Measurements from ENCODE around the gene GPR160. TPM values are rescaled to one million over a fixed set of nuclear protein-coding genes. Genes with fewer than 3 reads are reported as not detected.

Gene GPR160
- total and polyA plus RNA-seq, 12 donors = 0.22 to 1.9 (median 0.83) TPM

- H3K9me3 ChIP-seq = no peaks in the 10 kb centered on the region
- DNase-seq (no peak), ATAC-seq (no peak)
- peaks cover 0 to 100% (median 74%) of the 10 kb centered on the region in 9 donors for H3K36me3 ChIP-seq
- TF ChIP-seq, protein P1, sequence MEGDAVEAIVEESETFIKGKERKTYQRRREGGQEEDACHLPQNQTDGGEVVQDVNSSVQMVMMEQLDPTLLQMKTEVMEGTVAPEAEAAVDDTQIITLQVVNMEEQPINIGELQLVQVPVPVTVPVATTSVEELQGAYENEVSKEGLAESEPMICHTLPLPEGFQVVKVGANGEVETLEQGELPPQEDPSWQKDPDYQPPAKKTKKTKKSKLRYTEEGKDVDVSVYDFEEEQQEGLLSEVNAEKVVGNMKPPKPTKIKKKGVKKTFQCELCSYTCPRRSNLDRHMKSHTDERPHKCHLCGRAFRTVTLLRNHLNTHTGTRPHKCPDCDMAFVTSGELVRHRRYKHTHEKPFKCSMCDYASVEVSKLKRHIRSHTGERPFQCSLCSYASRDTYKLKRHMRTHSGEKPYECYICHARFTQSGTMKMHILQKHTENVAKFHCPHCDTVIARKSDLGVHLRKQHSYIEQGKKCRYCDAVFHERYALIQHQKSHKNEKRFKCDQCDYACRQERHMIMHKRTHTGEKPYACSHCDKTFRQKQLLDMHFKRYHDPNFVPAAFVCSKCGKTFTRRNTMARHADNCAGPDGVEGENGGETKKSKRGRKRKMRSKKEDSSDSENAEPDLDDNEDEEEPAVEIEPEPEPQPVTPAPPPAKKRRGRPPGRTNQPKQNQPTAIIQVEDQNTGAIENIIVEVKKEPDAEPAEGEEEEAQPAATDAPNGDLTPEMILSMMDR (IDR thresholded peaks at IDR 0.05) = peak in 1 of 9 donors; percentile 8
- no peak overlapping the region for H3K4me3 ChIP-seq
- H3K27ac ChIP-seq = no peak overlapping the region
- intact Hi-C loops (cut with DNase I) = no loop called here
- no peaks in the 10 kb centered on the region for H3K4me1 ChIP-seq
- H3K27me3 ChIP-seq = no peaks in the 10 kb centered on the region
Measured at GRCh38 chr3:170117134-170117533, 79.3 kb downstream of the GPR160 start.

- Histone ChIP-seq H3K27ac (no peak overlapping the region), H3K27me3 (no peaks in the 10 kb centered on the region), H3K36me3 (peaks cover 0 to 91% (median 32%) of the 10 kb centered on the region in 9 donors), H3K4me1 (peaks cover 0 to 8% (median 0%) of the 10 kb centered on the region in 9 donors), H3K9me3 (peaks cover 0 to 12% (median 3%) of the 10 kb centered on the region in 11 donors), H3K4me3 (no peak overlapping the region)
- intact Hi-C loops (cut with DNase I) = no loop called here
- DNase-seq (no peak), ATAC-seq (no peak)
- 88% methylated on average over 4 of the region's 4 CpGs for WGBS, 2 donors
- TF ChIP-seq, protein P1 (IDR thresholded peaks at IDR 0.05) = no peak
Measured at GRCh38 chr3:170128259-170128976, 90.6 kb downstream of the GPR160 start.

DNA sequence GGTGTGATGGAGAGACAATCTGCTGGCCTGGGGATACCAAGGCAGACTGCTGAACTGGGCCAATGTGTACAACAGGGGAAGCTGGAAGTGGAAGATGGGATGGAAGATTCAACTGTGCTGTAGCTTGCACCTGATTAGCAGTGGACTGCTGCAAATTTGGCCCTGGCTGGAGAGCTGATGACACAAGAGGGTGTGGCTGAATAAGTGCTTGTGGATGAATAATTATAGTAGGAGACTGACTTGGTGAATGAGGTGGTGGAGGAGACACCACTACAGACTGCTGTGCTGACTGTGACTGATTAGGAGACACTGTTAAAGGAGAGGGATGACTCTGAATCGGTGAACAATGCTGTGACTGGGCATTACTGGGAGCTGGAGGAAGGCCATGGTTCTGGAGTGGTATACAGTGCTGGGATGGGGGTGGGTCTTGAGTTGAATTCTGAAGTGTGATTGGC, 91.2 kb downstream of the GPR160 start:
- Histone ChIP-seq H3K4me1 (peaks cover 0 to 8% (median 0%) of the 10 kb centered on the region in 9 donors), H3K36me3 (peaks cover 0 to 91% (median 33%) of the 10 kb centered on the region in 9 donors), H3K27me3 (no peaks in the 10 kb centered on the region), H3K4me3 (no peak overlapping the region), H3K9me3 (peaks cover 0 to 12% (median 3%) of the 10 kb centered on the region in 11 donors), H3K27ac (no peak overlapping the region)
- DNase-seq (no peak), ATAC-seq (peak in 5 of 8 donors; percentile 29 to 64 (median 49))
- WGBS, 2 donors = 86 to 88% methylated on average over 1 of the region's 1 CpG
- TF ChIP-seq, protein P1 (IDR thresholded peaks at IDR 0.05) = no peak
- intact Hi-C loops (cut with DNase I) = no loop called here

DNA sequence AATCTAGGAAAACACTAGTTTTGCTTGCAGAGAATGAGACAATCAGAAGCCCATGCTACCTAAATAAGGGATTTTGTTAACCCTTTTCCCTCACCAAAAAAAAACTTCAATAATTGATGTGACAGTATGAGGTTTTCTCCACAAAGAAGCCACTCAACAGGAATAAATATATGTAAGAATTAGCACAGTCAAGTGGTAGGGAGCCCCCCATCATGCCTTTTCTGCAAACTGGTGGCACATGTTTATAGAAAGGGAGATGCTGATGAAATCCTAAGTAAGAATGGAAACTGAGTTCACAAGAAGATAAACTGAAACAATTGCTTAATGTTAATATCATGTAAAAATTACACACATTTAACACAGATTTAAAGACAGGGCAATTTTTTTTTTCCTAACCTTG, 92.7 kb downstream of the GPR160 start:
- peaks cover 0 to 8% (median 0%) of the 10 kb centered on the region in 9 donors for H3K4me1 ChIP-seq
- intact Hi-C loops (cut with DNase I) = no loop called here
- DNase-seq (no peak), ATAC-seq (no peak)
- H3K4me3 ChIP-seq = no peak overlapping the region
- peaks cover 0 to 12% (median 3%) of the 10 kb centered on the region in 11 donors for H3K9me3 ChIP-seq
- TF ChIP-seq, protein P1 (IDR thresholded peaks at IDR 0.05) = no peak
- no peak overlapping the region for H3K27ac ChIP-seq
- H3K27me3 ChIP-seq = no peaks in the 10 kb centered on the region
- H3K36me3 ChIP-seq = peaks cover 0 to 93% (median 38%) of the 10 kb centered on the region in 9 donors
